Glutamatergic neuron (in vitro differentiated cells): ENCODE data around the gene NOS1AP. TPM values are rescaled to one million over a fixed set of nuclear protein-coding genes. Genes with fewer than 3 reads are reported as not detected.

ENCODE experiments used
- DNase-seq: peaks from one replicate; pipeline ENCODE4 v3.0.0; 2022
- H3K27ac Mint-ChIP-seq: one replicate; pipeline ENCODE4 v1.8.0; 2020; ENCODE audit warnings: mild to moderate bottlenecking, mixed read lengths, inconsistent platforms; ENCODE audit not compliant: unreplicated experiment
- H3K27me3 Mint-ChIP-seq: one replicate; pipeline ENCODE4 v1.8.0; 2020; ENCODE audit warnings: mild to moderate bottlenecking, moderate library complexity, mixed read lengths, inconsistent platforms; ENCODE audit not compliant: unreplicated experiment
- H3K36me3 Mint-ChIP-seq: one replicate; pipeline ENCODE4 v1.8.0; 2020; ENCODE audit warnings: mild to moderate bottlenecking, mixed read lengths, inconsistent platforms; ENCODE audit not compliant: unreplicated experiment
- H3K4me1 Mint-ChIP-seq: one replicate; pipeline ENCODE4 v1.8.0; 2020; ENCODE audit warnings: mild to moderate bottlenecking, low read depth, mixed read lengths, inconsistent platforms; ENCODE audit not compliant: unreplicated experiment
- H3K4me3 Mint-ChIP-seq: one replicate; pipeline ENCODE4 v1.8.0; 2020; ENCODE audit warnings: mild to moderate bottlenecking, mixed read lengths, inconsistent platforms; ENCODE audit not compliant: unreplicated experiment
- H3K9me3 Mint-ChIP-seq: one replicate; pipeline ENCODE4 v1.8.0; 2020; ENCODE audit warnings: mild to moderate bottlenecking, moderate library complexity, mixed read lengths, inconsistent platforms; ENCODE audit not compliant: unreplicated experiment
- total RNA-seq: library from RNA; stranded (reverse); fragmentation: NEBNext Ultra II Directional; extraction: Animal tissue kit (Norgen Biotek cat#: 25700); gene quantifications from one replicate; pipeline ENCODE4 v1.2.1, GENCODE V29; 2021; ENCODE audit not compliant: unreplicated experiment
- TF ChIP-seq, protein P1 (sequence below): fragments of 200-600 bp; sonication (generic); IDR thresholded peaks from one replicate; pipeline ENCODE4 v1.5.0; 2021; ENCODE audit not compliant: partially characterized antibody, unreplicated experiment

Gene NOS1AP
- total RNA-seq, 1 donor from 2014 or later: 12.7 TPM

- Mint-ChIP-seq H3K27ac (peak within 1 kb of the TSS; percentile 97), H3K27me3 (peaks cover 8% of the 10 kb centered on the region)
- TF ChIP-seq, protein P1, sequence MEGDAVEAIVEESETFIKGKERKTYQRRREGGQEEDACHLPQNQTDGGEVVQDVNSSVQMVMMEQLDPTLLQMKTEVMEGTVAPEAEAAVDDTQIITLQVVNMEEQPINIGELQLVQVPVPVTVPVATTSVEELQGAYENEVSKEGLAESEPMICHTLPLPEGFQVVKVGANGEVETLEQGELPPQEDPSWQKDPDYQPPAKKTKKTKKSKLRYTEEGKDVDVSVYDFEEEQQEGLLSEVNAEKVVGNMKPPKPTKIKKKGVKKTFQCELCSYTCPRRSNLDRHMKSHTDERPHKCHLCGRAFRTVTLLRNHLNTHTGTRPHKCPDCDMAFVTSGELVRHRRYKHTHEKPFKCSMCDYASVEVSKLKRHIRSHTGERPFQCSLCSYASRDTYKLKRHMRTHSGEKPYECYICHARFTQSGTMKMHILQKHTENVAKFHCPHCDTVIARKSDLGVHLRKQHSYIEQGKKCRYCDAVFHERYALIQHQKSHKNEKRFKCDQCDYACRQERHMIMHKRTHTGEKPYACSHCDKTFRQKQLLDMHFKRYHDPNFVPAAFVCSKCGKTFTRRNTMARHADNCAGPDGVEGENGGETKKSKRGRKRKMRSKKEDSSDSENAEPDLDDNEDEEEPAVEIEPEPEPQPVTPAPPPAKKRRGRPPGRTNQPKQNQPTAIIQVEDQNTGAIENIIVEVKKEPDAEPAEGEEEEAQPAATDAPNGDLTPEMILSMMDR: no peak
Measured at GRCh38 chr1:162023547-162024501, 45.7 kb upstream of the NOS1AP start, which contains the start of gene OLFML2B. Gene OLFML2B, minus strand, starts transcription at chr1:162023869. Its CDS starts 439 bp downstream, at chr1:162023430.

DNA sequence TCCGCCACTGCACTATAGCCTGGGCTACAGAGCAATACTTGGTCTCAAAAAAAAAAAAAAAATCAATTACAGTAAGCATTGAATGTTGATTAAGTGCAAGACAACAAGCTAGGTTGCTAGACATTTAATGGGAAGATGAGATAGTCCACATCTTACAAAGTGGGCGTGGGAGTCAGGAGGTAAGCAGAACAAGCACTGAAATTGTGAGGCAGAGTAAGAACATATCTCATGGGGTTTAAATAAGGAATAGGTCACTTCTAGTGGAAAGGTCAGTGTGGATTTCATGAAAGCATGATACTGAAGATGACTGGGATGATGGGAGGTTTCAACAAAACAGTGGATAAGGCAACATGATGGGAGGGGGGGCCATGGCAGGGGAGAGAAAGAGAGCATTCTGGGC, 44.0 kb upstream of the NOS1AP start:
- TF ChIP-seq, protein P1: no peak
- DNase-seq: no peak
- Mint-ChIP-seq H3K36me3 (peaks cover 9% of the 10 kb centered on the region), H3K27me3 (peaks cover 10% of the 10 kb centered on the region), H3K4me3 (no peak overlapping the region), H3K4me1 (peaks cover 25% of the 10 kb centered on the region), H3K27ac (no peak overlapping the region), H3K9me3 (peaks cover 19% of the 10 kb centered on the region)

More at GRCh38 chr1:162023547-162024501, 45.7 kb upstream of the NOS1AP start, which contains the start of gene OLFML2B:
- H3K9me3 Mint-ChIP-seq: peaks cover 19% of the 10 kb centered on the region
- DNase-seq: peak; percentile 86
- peaks cover 32% of the 10 kb centered on the region for H3K4me1 Mint-ChIP-seq
- H3K4me3 Mint-ChIP-seq: peak within 1 kb of the TSS; percentile 97
- H3K36me3 Mint-ChIP-seq: peaks cover 9% of the 10 kb centered on the region

DNA sequence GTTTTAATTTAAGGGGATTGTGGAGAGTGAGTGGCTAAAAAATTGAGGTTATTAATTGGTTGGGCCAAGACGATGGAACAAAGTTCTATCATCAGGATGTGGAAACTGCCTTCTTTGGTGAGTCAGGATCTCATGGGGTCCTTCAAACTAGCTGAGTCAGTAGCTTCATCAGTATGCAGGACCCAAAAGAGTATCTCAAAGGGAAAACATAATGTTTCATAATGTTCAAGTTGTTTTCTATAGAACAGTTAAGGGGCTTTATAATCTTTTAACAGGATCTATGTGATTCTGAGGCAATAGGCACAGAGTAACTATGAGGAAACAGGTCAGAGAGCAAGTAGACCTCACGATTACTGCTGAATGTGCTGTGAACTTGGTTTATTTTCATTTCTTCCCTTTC, 42.6 kb upstream of the NOS1AP start:
- peaks cover 13% of the 10 kb centered on the region for H3K9me3 Mint-ChIP-seq
- TF ChIP-seq, protein P1: no peak
- DNase-seq: no peak
- peaks cover 14% of the 10 kb centered on the region for H3K4me1 Mint-ChIP-seq
- H3K36me3 Mint-ChIP-seq: peaks cover 9% of the 10 kb centered on the region
- no peak overlapping the region for H3K27ac Mint-ChIP-seq
- no peak overlapping the region for H3K4me3 Mint-ChIP-seq
- H3K27me3 Mint-ChIP-seq: peaks cover 10% of the 10 kb centered on the region

DNA sequence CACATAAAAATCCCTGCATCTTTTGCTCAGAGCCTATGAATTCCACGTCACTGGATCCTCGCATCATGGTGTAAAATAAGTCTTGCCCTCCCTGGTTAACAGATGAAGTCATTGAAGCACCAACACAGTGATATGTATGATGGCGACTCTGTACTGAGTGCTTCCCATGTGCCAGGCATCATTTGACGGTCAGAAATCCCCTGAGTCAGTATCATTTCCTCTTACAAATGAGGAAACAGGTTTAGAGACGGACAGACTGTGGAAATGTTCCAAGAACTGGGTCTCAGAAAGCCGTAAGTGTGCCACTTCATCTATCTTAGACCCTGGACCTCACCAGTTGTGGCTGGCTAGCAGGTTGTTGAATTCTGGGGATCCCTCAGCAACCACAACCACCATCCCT, 40.8 kb upstream of the NOS1AP start:
- no peak for DNase-seq
- Mint-ChIP-seq H3K4me3 (no peak overlapping the region), H3K4me1 (peaks cover 7% of the 10 kb centered on the region), H3K36me3 (peaks cover 5% of the 10 kb centered on the region), H3K9me3 (peaks cover 4% of the 10 kb centered on the region), H3K27me3 (peaks cover 2% of the 10 kb centered on the region), H3K27ac (no peak overlapping the region)
- TF ChIP-seq, protein P1: no peak

DNA sequence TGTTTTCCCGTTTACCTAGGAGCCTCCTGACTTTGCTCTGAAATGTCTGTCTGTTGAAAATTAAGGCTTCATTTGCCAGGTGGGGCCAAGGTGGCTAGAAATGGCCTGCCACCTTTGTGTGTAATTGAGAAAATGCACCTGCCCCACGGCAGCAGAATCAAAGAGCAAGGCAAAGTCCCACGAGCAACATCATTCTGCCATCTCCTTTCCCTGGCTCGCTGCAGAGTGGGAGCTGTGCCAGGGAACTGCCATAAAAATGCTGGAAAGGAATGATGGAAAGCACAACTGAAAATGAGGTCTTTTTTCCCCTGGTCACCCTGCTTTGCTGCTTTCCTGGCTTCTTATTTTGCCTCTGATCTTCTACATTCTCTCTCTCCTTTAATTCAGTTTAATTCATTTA, 40.3 kb upstream of the NOS1AP start:
- Mint-ChIP-seq H3K27me3 (peaks cover 2% of the 10 kb centered on the region), H3K36me3 (peaks cover 5% of the 10 kb centered on the region), H3K27ac (no peak overlapping the region), H3K4me3 (no peak overlapping the region), H3K4me1 (peaks cover 10% of the 10 kb centered on the region), H3K9me3 (peaks cover 4% of the 10 kb centered on the region)
- TF ChIP-seq, protein P1: no peak
- no peak for DNase-seq
